HEK293 (cell line): ENCODE measurements around the gene PDE4B.

Experiments
- CTCF ChIA-PET: fragments of 350-600 bp; formaldehyde crosslinking; extraction: SDS; loops from one replicate; lab custom pipeline; 2021; ENCODE audit warnings: antibody characterized with exemption; lab: Yijun Ruan, JAX
- POLR2A ChIA-PET: fragments of 300-600 bp; formaldehyde crosslinking; extraction: SDS; loops from one replicate; lab custom pipeline; 2020; ENCODE audit warnings: antibody characterized with exemption, inconsistent platforms; lab: Yijun Ruan, JAX
- H3K27ac ChIP-seq: fragments of 200-500 bp; sonication (Bioruptor generic); 2 replicates; pipeline ENCODE4 v1.5.1; 2014; ENCODE audit warnings: low read depth, low read length, control low read depth, inconsistent platforms; ENCODE audit errors: extremely low read depth
- H3K36me3 ChIP-seq, 2 experiments: fragments of 200-500 bp in 1 of 2; sonication (Bioruptor generic) in 1 of 2; 1 replicate in 1 of 2; 2 replicates in 1 of 2; pipeline ENCODE4 v1.5.1; 2014 to 2017; ENCODE audit warnings: inconsistent platforms in 2 of 2, low read length in 2 of 2; ENCODE audit not compliant: control insufficient read depth in 2 of 2, insufficient read depth in 1 of 2
- H3K4me1 ChIP-seq: fragments of 200-500 bp; sonication (Bioruptor generic); 2 replicates; pipeline ENCODE4 v1.5.1; 2014; ENCODE audit warnings: mild to moderate bottlenecking, low read length, inconsistent platforms; ENCODE audit not compliant: control insufficient read depth, insufficient read depth
- H3K4me3 ChIP-seq: 2 replicates; pipeline ENCODE4 v1.5.1; 2011; ENCODE audit warnings: low read depth, mild to moderate bottlenecking, control low read depth, low read length, moderate library complexity
- H3K9me3 ChIP-seq: fragments of 200-500 bp; sonication (Bioruptor generic); 2 replicates; pipeline ENCODE4 v1.5.1; 2014; ENCODE audit warnings: low read depth, low read length, inconsistent platforms; ENCODE audit not compliant: control insufficient read depth, insufficient read depth
- KLF10 ChIP-seq: fragments of 450-650 bp; IDR thresholded peaks from 2 replicates; pipeline ENCODE4 v1.5.1; 2018; ENCODE audit warnings: missing biosample characterization, mild to moderate bottlenecking, missing genetic modification characterization
- KLF7 ChIP-seq: fragments of 450-650 bp; formaldehyde crosslinking; IDR thresholded peaks from 2 replicates; pipeline ENCODE4 v1.5.1; 2016; ENCODE audit warnings: missing biosample characterization, missing genetic modification characterization, borderline replicate concordance
- SETDB1 ChIP-seq: IDR thresholded peaks from one replicate; pipeline ENCODE4 v1.6.1; 2017; ENCODE audit warnings: mild to moderate bottlenecking, low read length, moderate library complexity, mixed read lengths; ENCODE audit not compliant: insufficient read length
- ZFP69B ChIP-seq: fragments of 450-650 bp; formaldehyde crosslinking; IDR thresholded peaks from 2 replicates; pipeline ENCODE4 v1.5.1; 2016; ENCODE audit warnings: missing biosample characterization, missing genetic modification characterization
- ZNF112 ChIP-seq: fragments of 450-650 bp; formaldehyde crosslinking; IDR thresholded peaks from 2 replicates; pipeline ENCODE4 v1.5.0; 2017; ENCODE audit warnings: missing biosample characterization, missing genetic modification characterization
- ZNF132 ChIP-seq: fragments of 450-650 bp; formaldehyde crosslinking; IDR thresholded peaks from 2 replicates; pipeline ENCODE4 v1.5.1; 2017; ENCODE audit warnings: missing biosample characterization, missing genetic modification characterization, borderline replicate concordance
- ZNF133 ChIP-seq: fragments of 450-650 bp; formaldehyde crosslinking; IDR thresholded peaks from 2 replicates; pipeline ENCODE4 v1.5.1; 2016; ENCODE audit warnings: missing biosample characterization, missing genetic modification characterization
- ZNF16 ChIP-seq: fragments of 450-650 bp; formaldehyde crosslinking; IDR thresholded peaks from 2 replicates; pipeline ENCODE4 v1.5.1; 2016; ENCODE audit warnings: low read depth, missing biosample characterization, missing genetic modification characterization
- ZNF169 ChIP-seq: fragments of 450-650 bp; formaldehyde crosslinking; IDR thresholded peaks from 2 replicates; pipeline ENCODE4 v1.5.1; 2016; ENCODE audit warnings: missing biosample characterization, missing genetic modification characterization
- ZNF266 ChIP-seq: fragments of 450-650 bp; formaldehyde crosslinking; IDR thresholded peaks from 2 replicates; pipeline ENCODE4 v1.5.1; 2016; ENCODE audit warnings: missing biosample characterization, missing genetic modification characterization, low read depth
- ZNF280C ChIP-seq: fragments of 450-650 bp; formaldehyde crosslinking; IDR thresholded peaks from 2 replicates; pipeline ENCODE4 v1.5.1; 2016; ENCODE audit warnings: missing biosample characterization, missing genetic modification characterization
- ZNF280D ChIP-seq: fragments of 450-650 bp; formaldehyde crosslinking; IDR thresholded peaks from 2 replicates; pipeline ENCODE4 v1.5.1; 2016; ENCODE audit warnings: missing biosample characterization, missing genetic modification characterization
- ZNF433 ChIP-seq: fragments of 450-650 bp; formaldehyde crosslinking; IDR thresholded peaks from 2 replicates; pipeline ENCODE4 v1.5.1; 2016; ENCODE audit warnings: missing biosample characterization, missing genetic modification characterization, low read depth
- ZNF48 ChIP-seq: fragments of 450-650 bp; formaldehyde crosslinking; IDR thresholded peaks from 2 replicates; pipeline ENCODE4 v1.5.1; 2016; ENCODE audit warnings: missing biosample characterization, missing genetic modification characterization
- ZNF580 ChIP-seq: fragments of 450-650 bp; formaldehyde crosslinking; IDR thresholded peaks from 2 replicates; pipeline ENCODE4 v1.5.1; 2016; ENCODE audit warnings: missing biosample characterization, missing genetic modification characterization
- ZNF626 ChIP-seq: fragments of 450-650 bp; sonication (Bioruptor Pico); formaldehyde crosslinking; IDR thresholded peaks from 2 replicates; pipeline ENCODE4 v1.5.1; 2018; ENCODE audit warnings: missing biosample characterization, missing genetic modification characterization, inconsistent platforms
- ZNF776 ChIP-seq: fragments of 450-650 bp; formaldehyde crosslinking; IDR thresholded peaks from 2 replicates; pipeline ENCODE4 v1.5.0; 2017; ENCODE audit warnings: missing biosample characterization, missing genetic modification characterization, borderline replicate concordance
- ZNF830 ChIP-seq: fragments of 450-650 bp; IDR thresholded peaks from 2 replicates; pipeline ENCODE4 v1.5.0; 2018; ENCODE audit warnings: missing biosample characterization, missing genetic modification characterization, low read depth, mild to moderate bottlenecking, moderate library complexity
- ZXDB ChIP-seq: fragments of 450-650 bp; formaldehyde crosslinking; IDR thresholded peaks from 2 replicates; pipeline ENCODE4 v1.5.1; 2016; ENCODE audit warnings: missing biosample characterization, missing genetic modification characterization
- TF ChIP-seq, protein P1 (sequence below): fragments of 450-650 bp; formaldehyde crosslinking; IDR thresholded peaks from 2 replicates; pipeline ENCODE4 v1.5.1; 2016; ENCODE audit warnings: missing biosample characterization, missing genetic modification characterization

PDE4B gene

DNA sequence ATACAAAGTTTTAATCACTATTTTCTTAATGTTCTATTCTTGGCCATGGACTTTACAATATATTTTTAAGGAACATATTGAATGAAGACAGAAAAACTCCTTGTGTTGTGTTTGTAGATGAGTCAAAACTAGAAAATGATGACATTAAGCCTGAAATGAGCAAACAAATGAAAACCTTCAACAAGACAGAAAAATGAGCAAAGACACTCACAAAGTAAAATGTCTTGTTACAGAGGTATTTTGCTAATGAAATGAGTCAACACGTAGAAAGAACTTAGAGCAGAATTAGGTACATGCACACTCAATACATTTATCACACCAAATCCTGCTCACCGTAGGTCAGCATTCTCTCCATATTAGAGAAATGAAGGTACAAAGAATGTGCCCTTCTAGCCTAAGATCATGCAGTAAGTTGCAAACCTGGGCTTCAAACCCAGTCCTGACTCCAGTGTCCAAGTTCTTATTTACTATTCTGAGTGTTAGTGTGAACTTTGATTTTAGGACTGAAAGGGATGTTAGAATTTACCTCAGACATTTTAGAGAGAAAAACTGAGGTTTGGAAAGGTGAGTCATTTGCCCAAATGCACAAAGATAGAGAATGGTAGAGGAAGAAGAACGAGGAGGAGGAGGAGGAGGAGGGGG, 607.3 kb downstream of the PDE4B start:
- Histone ChIP-seq H3K36me3 (no peaks in the 10 kb centered on the region), H3K9me3 (no peaks in the 10 kb centered on the region), H3K4me1 (no peaks in the 10 kb centered on the region), H3K4me3 (no peak overlapping the region), H3K27ac (no peak overlapping the region)
- ChIA-PET POLR2A (no interaction called here), CTCF (no interaction called here)
- no peak for TF ChIP-seq KLF10 (tag by site-specific recombination)
- no peak for TF ChIP-seq ZNF626
- TF ChIP-seq ZNF133: no peak
- TF ChIP-seq ZXDB (tag by site-specific recombination): no peak
- no peak for TF ChIP-seq ZNF280D (tag by site-specific recombination)
- TF ChIP-seq ZNF48 (tag by site-specific recombination): no peak
- TF ChIP-seq ZNF776 (tag by site-specific recombination): no peak
- TF ChIP-seq, protein P1, sequence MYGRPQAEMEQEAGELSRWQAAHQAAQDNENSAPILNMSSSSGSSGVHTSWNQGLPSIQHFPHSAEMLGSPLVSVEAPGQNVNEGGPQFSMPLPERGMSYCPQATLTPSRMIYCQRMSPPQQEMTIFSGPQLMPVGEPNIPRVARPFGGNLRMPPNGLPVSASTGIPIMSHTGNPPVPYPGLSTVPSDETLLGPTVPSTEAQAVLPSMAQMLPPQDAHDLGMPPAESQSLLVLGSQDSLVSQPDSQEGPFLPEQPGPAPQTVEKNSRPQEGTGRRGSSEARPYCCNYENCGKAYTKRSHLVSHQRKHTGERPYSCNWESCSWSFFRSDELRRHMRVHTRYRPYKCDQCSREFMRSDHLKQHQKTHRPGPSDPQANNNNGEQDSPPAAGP (tag by site-specific recombination): no peak
- no peak for TF ChIP-seq ZNF169 (tag by site-specific recombination)
- TF ChIP-seq ZNF830 (tag by site-specific recombination): no peak
- TF ChIP-seq KLF7: no peak
- no peak for TF ChIP-seq ZFP69B (tag by site-specific recombination)
- TF ChIP-seq, all 188 proteins: peak for 0

DNA sequence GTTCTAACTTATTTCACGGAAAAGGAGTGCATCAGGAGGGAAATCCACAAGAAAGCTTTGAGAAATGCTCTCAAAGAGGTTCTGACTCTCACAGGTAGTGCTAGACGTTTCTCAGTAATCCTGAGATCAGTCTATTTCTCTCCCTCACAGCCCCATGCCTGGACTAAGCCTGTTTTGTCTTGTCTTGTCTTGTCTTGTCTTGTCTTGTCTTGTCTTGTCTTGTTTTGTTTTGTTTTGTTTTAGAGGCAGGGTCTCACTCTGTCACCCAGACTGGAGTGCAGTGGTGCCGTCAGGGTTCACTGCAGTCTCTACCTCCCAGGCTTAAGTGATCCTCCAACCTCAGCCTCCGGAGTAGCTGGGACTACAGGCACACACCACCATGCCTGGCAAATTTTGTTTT, 608.0 kb downstream of the PDE4B start:
- ChIA-PET POLR2A (no interaction called here), CTCF (no interaction called here)
- H3K4me3 ChIP-seq: no peak overlapping the region
- TF ChIP-seq ZNF433 (tag by site-specific recombination): no peak
- no peak for TF ChIP-seq ZNF266 (tag by site-specific recombination)
- no peak for TF ChIP-seq ZNF580 (tag by site-specific recombination)
- TF ChIP-seq ZNF112 (tag by site-specific recombination): no peak
- no peak for TF ChIP-seq ZNF132 (tag by site-specific recombination)
- no peak for TF ChIP-seq ZNF280C
- TF ChIP-seq ZNF16 (tag by site-specific recombination): no peak
- TF ChIP-seq SETDB1: no peak
- H3K9me3 ChIP-seq: no peaks in the 10 kb centered on the region
- H3K36me3 ChIP-seq: no peaks in the 10 kb centered on the region
- H3K4me1 ChIP-seq: no peaks in the 10 kb centered on the region
- no peak overlapping the region for H3K27ac ChIP-seq
